GM21515 (cell line): Measurements from ENCODE around the gene CETN2.
A peak's percentile ranks its signal among the peaks of the same experiment; 100 is the strongest.
"Not testable (repeated sequence)": the region's sequence is repeated elsewhere in the genome, so short reads cannot be mapped to it uniquely, and the experiment has no call there.

Experiments used
- ATAC-seq: cut with Tn5 transposase; IDR thresholded peaks from one replicate; pipeline ENCODE4 v1.9.1; 2021; ENCODE audit not compliant: unreplicated experiment

CETN2 gene

DNA sequence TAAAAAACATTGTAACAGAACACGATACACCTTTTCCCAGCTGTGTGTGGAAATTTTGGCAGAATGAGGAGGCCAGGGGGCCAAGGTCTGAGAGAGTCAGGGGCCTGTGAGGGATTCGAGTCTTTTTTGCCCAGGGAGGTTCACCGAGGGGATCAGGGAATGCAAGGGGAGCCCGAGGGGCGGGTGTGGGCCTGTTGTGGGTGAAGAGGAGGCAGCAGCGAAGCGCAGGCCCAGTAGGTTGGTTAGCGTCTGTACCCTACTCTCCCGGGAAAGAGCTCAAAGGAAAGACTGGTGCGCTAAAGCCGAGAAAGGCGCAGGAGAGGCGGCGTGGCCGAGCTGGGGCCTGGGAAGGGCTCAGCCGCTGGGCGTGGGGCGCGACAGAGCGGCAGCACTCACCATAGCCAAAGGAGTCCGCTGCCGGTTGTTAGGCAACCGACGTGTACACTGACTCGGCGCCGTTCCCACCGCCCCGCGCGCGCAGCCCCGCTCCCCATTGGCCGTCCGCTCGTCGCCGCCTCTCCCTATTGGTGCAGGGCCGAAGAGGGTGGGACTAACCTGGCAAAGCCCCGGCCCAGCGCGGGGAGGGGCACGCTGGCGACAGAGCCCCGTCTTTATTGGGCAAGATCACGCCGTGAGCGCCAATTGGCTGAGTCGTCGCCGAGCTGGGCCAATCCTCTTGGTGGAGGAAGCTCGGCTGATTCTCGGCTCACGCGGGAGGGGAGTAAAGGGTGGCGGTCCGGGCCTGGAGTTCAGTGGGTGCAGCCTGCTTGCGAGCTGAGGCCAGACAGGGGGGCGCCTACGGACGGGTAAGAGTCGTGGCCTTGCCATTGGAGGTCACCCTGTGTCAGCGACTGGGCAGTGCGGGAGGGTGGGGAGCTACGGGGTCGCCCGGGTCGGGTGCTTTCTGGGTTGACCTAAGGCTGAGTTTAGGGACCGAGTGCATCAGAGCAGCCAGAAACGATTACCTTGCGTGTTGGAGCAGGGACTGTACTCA lies at the start of gene CETN2, which contains the start of gene NSDHL:
Gene CETN2, minus strand, starts transcription at position 446 of the 994 bp plus-strand sequence. Its CDS starts 47 bp downstream, at position 399.
Gene NSDHL, plus strand, starts transcription at position 752 of the 994 bp plus-strand sequence. CDS start 15,262 bp downstream, outside the sequence.
- ATAC-seq, result peak; percentile 99

DNA sequence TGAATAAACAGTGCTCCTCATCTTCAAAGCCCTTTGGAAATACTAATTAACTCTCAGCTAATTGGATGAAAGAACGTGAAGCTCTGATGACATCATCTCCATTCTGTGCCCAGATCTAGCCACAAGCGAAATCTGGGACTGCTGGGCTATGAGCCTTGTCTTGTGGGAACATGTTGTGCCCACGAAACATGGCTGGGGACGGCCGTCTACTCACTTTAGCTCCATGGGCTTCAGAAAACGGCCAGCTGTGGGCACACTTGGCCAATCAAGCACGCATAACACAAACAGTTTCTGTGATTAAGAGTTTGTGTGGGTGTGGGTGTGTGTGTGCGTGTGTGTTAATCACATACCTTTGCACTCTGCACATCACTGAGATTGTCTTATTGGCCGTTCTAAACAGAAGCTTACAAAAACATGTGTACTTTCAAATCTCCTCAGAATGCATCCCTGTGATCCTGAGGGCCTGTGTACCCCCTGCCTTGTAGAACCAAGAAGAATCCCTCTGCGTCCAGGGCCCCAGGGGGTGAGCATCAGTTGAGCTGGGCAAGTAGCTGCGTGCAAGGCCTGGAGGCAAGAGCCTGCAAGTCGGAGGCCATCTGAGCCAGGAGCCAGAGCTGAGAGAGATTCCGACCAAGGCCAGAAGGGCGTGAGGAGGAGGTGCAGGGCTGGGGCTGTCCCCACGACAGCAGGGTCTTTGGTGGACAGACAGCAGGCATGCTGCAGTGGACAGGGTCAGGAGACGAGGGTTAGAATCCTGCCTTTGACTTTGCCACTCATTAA lies 48.6 kb upstream of the CETN2 start:
- ATAC-seq, result no peak

DNA sequence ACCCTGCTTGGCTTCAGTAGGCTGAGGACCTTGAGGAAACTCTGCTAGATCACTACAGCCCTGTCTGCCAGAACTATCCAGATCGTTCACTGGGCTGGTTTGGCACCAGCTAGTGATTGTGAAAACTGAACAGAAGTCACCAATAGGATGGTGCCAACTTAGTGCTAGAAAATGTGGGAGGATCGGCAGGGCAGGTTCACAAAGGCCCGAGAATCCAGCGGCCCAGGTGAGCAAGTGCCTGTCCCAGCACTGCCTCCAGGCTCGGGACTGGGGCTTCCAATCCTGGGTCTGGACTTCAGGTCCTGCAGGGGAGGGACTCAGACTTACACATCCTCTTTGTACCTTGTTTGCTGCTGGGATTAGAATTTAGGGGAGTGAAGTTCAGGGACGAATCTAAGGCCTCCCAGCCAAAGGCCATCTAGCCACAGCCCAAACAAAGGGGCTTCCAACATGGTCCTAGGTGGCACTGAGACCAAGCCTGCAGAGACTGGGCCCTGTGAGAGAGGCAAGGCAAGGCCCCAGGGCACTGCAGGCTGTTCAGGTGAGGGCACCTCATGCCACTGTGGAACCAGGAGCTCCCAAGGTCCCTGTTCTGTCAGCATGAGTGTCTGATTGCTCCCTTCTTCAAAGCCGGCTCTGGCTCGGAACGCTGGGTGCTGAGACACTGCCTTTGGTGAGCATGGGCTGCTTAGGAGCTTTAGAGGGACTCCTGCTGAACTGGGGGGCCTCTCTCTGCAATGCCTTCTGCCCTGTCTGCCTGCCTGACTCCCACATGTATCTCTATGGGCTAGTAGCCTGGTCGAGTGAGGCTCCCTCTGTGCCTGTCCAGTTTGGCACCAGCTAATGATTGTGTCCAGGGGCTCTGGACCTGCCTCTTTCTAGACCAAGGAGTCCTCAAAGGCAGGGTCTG lies 46.6 kb upstream of the CETN2 start:
- ATAC-seq, result no peak

GRCh38 chrX:152873361-152873760 lies 42.8 kb upstream of the CETN2 start:
- ATAC-seq, result no peak

GRCh38 chrX:152872522-152872921 lies 42.0 kb upstream of the CETN2 start:
- ATAC-seq, result no peak

DNA sequence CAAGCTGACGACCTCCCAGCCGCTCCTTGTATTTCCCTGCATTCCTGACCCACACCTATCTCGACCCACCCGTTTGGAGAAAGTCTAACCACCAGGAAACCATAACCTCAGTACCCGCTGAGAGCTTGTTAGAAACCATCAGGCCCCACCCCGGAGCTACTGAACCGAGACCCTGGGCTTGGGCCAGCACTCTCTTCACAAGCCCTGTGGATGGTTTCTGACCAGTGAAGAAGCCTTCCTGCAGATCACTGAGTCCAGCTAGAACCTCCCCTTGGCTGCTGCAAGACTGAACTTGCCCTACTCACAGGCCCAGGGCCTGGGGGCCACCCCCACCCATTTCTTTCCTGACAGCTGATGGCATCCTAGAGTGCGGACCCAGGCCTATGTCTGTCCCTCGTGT lies 40.7 kb upstream of the CETN2 start:
- no peak for ATAC-seq

DNA sequence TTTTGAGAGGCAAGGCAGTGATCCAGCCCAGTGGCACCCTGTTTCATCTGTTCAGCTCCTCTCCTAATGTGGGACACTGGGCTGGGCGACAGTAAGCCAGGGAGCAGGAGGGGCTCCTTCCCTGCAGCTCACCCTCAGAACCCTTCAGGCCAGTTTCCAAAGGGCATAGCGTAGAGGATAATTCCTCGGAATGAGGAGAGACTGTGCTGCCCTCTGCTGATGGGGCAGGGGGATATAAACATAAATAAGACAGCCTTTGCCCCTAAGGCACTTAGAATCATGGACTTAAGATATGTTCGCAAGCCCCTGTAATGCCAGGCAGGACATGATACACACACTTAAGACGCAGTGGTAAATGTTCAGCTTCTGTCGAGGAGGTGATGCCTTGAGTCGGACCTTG lies 39.4 kb upstream of the CETN2 start:
- ATAC-seq, result no peak

GRCh38 chrX:152866386-152866785 lies 35.8 kb upstream of the CETN2 start:
- ATAC-seq, result no peak

DNA sequence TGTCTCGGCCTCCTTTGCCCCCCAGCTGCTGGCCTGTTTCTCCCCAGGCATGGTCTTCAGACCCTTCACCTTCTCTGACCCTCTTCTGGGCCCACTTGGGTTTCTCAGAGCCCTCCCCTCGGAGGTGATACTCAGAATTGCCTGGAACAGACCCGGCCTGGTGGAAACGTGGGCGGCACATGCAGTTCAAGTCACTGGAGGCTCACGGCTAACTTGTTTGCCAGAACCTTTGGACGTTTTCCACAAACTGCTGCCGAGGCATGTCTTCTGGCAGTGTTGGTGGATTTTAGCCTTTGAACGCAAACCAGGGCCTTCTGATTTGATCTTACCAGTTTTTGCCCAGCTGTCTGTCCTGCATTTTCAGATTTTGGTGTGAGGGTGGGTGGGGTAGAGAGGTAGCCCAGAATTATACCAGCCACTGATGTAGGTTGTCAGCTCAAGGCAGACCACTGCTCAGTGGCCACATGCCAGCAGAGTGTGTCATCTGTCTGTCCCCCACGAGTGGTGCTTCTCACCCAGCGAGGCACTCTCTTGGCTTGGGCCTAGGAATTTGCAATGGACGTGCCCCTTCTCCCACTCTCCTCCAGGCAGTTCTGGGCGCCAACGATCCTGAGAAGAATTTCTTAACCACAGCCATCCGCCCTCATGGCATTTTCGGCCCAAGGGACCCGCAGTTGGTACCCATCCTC lies 34.8 kb upstream of the CETN2 start:
- no peak for ATAC-seq

GRCh38 chrX:152861826-152862225 lies 31.3 kb upstream of the CETN2 start:
- no peak for ATAC-seq

GRCh38 chrX:152861116-152861515 lies 30.6 kb upstream of the CETN2 start:
- ATAC-seq, result no peak

DNA sequence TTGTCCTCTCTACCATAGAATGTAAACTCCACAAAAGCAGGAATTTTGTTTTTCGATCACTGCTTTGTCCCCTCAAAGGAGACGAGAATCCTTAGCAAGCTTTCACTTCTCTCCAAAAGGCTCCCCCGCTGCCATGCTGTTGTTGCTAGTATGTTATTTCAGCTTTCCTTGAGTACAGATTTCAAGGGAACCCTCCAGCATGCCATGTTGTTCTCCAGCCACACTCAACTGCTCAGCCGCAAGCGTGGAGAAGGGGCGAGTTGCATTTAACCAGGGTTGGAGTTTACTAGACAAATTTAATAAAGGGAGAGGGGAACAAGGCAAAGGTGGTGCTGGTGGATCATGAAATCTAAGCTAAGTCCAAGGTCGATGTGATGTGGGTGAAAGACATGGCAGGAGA lies 23.4 kb upstream of the CETN2 start:
- ATAC-seq, result no peak

DNA sequence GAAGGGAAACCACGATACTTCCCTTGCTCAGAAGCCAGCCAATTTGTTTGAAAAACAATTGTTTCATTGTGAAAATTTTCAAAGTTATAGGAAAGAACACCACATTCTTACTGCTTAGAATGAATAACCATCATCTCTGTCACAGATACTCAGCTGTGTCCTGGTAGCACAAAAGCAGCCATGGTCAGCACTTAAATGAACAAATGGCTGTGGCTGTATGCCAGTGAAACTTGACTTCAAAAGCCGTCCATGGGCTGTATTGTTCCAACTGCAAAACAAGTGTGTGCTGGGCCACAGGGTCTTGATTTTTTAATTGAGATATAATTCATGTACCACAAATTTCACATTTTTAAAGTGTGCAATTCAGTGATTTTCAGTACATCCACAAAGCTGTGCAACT lies 19.9 kb upstream of the CETN2 start:
- ATAC-seq, result no peak

DNA sequence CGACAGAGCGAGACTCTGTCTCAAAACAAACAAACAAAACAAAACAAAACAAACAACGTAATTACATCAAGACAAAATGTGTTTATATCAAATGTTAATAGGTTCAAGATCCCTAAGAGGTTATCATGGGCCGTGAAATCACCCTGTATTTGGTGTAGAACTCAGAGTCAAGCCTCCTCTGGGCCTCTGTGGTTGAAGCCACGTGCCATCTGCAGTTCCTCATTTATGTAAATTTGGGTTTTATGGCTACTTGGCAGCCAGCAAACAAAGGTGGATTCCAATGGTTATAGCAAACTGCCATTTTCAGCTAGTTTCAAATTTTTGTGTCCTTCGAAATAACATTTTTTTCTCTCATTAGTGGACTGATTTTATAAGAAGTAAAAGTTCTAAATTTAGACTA lies 16.7 kb upstream of the CETN2 start:
- ATAC-seq, result no peak

- ATAC-seq, result no peak
Measured at GRCh38 chrX:152845618-152846240, 15.2 kb upstream of the CETN2 start.

DNA sequence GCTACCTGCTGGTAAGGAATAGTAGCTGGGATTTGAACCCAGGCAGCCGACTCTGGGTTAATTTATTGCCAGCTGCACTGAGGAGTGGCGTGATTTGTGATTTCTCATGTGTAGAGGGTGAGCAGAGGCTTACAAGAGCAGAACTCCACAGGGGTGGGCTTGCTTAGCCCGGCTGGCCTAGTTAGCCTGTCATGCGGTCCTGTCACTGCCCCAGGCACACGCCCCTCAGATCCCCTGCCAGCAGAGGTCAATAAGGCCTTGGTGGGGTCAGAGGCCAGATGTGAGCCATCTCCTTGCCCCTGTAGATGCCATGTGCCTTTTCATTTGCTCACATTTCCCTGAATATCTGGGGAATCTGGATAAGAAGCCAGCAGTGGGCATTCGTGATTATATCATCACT lies 13.7 kb upstream of the CETN2 start:
- ATAC-seq, result no peak

DNA sequence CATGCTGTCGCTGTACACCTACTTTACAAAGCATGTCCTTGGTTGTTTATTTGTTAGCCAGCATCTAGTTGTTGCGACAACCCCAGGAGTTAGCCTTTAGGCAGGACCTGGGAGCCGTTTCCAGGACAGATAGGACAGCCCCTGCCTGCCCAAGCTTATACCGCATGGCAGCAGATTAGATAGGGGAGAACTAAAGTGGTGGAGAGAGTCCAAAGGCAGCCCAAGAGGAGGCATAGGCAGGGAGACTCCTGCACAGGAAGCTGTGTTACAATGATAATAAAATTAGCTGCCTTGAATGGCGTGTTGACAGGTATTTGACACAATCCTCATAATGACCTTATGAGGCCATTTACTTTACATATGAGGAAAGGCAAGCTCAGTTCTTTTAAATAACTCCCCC lies 13.3 kb upstream of the CETN2 start:
- ATAC-seq, result no peak

DNA sequence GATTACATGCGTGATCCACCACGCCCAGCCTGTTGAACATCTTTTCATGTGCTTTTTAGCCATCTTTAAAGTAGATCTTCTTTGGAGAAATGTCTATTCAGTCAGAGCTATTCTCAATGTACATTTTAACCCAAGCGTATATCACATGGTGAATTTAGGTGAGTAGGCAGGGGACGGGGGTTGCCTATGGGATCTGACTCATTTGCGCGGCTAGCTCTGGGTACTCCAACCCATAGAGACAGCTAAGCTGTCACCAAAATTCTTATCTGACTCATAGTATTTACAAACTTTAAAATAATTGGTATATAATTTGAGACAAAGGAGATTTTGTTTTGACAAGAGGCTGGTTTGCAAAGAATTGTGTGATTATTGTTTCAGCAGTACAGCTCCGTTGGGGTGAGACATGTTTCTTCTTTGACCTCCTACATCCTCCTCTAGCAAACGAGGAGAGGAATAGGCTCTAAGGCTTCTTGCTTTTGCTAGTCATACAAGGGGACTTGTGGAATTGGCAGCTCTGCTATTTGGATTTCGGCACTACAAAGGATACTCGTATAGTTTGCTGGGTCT lies 12.3 kb upstream of the CETN2 start:
- no peak for ATAC-seq

DNA sequence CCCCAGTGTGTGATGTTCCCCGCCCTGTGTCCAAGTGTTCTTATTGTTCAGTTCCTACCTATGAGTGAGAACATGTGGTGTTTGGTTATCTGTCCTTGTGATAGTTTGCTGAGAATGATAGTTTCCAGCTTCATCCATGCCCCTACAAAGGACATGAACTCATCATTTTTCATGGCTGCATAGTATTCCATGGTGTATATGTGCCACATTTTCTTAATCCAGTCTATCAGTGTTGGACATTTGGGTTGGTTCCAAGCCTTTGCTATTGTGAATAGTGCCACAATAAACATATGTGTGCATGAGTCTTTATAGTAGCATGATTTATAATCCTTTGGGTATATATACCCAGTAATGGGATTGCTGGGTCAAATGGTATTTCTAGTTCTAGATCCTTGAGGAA lies 4.9 kb upstream of the CETN2 start:
- ATAC-seq, result not testable (repeated sequence)
